BLaER1 (cell line): ENCODE data around the gene ATP8B4.

ENCODE experiments used
- H3K27ac ChIP-seq: shearing (Covaris generic); formaldehyde crosslinking; 2 replicates; pipeline ENCODE4 v1.8.1; 2022
- H3K27me3 ChIP-seq: shearing (Covaris generic); formaldehyde crosslinking; 2 replicates; pipeline ENCODE4 v1.8.1; 2022
- H3K36me3 ChIP-seq: shearing (Covaris generic); formaldehyde crosslinking; 2 replicates; pipeline ENCODE4 v1.8.1; 2022
- H3K4me1 ChIP-seq: shearing (Covaris generic); formaldehyde crosslinking; 2 replicates; pipeline ENCODE4 v1.8.1; 2022
- H3K4me2 ChIP-seq: shearing (Covaris generic); formaldehyde crosslinking; 2 replicates; pipeline ENCODE4 v1.8.1; 2022
- H3K4me3 ChIP-seq: shearing (Covaris generic); formaldehyde crosslinking; 2 replicates; pipeline ENCODE4 v1.8.1; 2022
- H3K9ac ChIP-seq: shearing (Covaris generic); formaldehyde crosslinking; 2 replicates; pipeline ENCODE4 v1.8.1; 2022
- H3K9me3 ChIP-seq: shearing (Covaris generic); formaldehyde crosslinking; 2 replicates; pipeline ENCODE4 v1.8.1; 2022
- H4K20me1 ChIP-seq: shearing (Covaris generic); formaldehyde crosslinking; 2 replicates; pipeline ENCODE4 v1.8.1; 2022
- Cebpa-rat ChIP-seq: shearing (Covaris generic); IDR thresholded peaks from 2 replicates; pipeline ENCODE4 v1.8.1; 2022

ATP8B4 gene

GRCh38 chr15:49870472-49870871, 248.6 kb downstream of the ATP8B4 start:
- Histone ChIP-seq H3K4me1 (no peaks in the 10 kb centered on the region), H3K9me3 (no peaks in the 10 kb centered on the region), H4K20me1 (no peaks in the 10 kb centered on the region), H3K27ac (no peak overlapping the region), H3K27me3 (no peaks in the 10 kb centered on the region), H3K9ac (no peak overlapping the region), H3K36me3 (no peaks in the 10 kb centered on the region), H3K4me2 (no peak overlapping the region), H3K4me3 (no peak overlapping the region)
- no peak for TF ChIP-seq Cebpa-rat

GRCh38 chr15:49868348-49868747, 250.7 kb downstream of the ATP8B4 start:
- Histone ChIP-seq H3K9me3 (no peaks in the 10 kb centered on the region), H3K4me1 (no peaks in the 10 kb centered on the region), H3K9ac (no peak overlapping the region), H3K27me3 (no peaks in the 10 kb centered on the region), H3K27ac (no peak overlapping the region), H3K4me3 (no peak overlapping the region), H3K4me2 (no peak overlapping the region), H3K36me3 (no peaks in the 10 kb centered on the region), H4K20me1 (no peaks in the 10 kb centered on the region)
- no peak for TF ChIP-seq Cebpa-rat

GRCh38 chr15:49865925-49866757, 252.9 kb downstream of the ATP8B4 start:
- no peak overlapping the region for H3K27ac ChIP-seq
- no peak overlapping the region for H3K4me2 ChIP-seq

GRCh38 chr15:49864251-49864650, 254.8 kb downstream of the ATP8B4 start:
- Histone ChIP-seq H3K4me3 (no peak overlapping the region), H3K27me3 (no peaks in the 10 kb centered on the region), H3K9me3 (no peaks in the 10 kb centered on the region), H3K4me2 (no peak overlapping the region), H3K36me3 (no peaks in the 10 kb centered on the region), H3K9ac (no peak overlapping the region), H4K20me1 (no peaks in the 10 kb centered on the region), H3K27ac (no peak overlapping the region), H3K4me1 (no peaks in the 10 kb centered on the region)
- TF ChIP-seq Cebpa-rat, result no peak

More at GRCh38 chr15:49865925-49866757, 252.9 kb downstream of the ATP8B4 start:
- Histone ChIP-seq H3K27me3 (no peaks in the 10 kb centered on the region), H4K20me1 (no peaks in the 10 kb centered on the region), H3K9me3 (no peaks in the 10 kb centered on the region), H3K4me3 (no peak overlapping the region), H3K36me3 (no peaks in the 10 kb centered on the region), H3K4me1 (no peaks in the 10 kb centered on the region), H3K9ac (no peak overlapping the region)
- TF ChIP-seq Cebpa-rat, result no peak

GRCh38 chr15:49863431-49864224, 255.4 kb downstream of the ATP8B4 start:
- no peak for TF ChIP-seq Cebpa-rat
- H3K4me1 ChIP-seq, result no peaks in the 10 kb centered on the region
- H3K4me2 ChIP-seq, result no peak overlapping the region
- H3K4me3 ChIP-seq, result no peak overlapping the region
- H3K27me3 ChIP-seq, result no peaks in the 10 kb centered on the region
- H4K20me1 ChIP-seq, result no peaks in the 10 kb centered on the region
- H3K9ac ChIP-seq, result no peak overlapping the region
- H3K27ac ChIP-seq, result no peak overlapping the region
- H3K36me3 ChIP-seq, result no peaks in the 10 kb centered on the region
- no peaks in the 10 kb centered on the region for H3K9me3 ChIP-seq

GRCh38 chr15:49860101-49860500, 258.9 kb downstream of the ATP8B4 start:
- no peaks in the 10 kb centered on the region for H3K4me1 ChIP-seq
- H3K27ac ChIP-seq, result no peak overlapping the region
- H3K36me3 ChIP-seq, result no peaks in the 10 kb centered on the region
- no peak overlapping the region for H3K9ac ChIP-seq
- no peaks in the 10 kb centered on the region for H3K9me3 ChIP-seq
- H3K4me3 ChIP-seq, result no peak overlapping the region
- H3K4me2 ChIP-seq, result no peak overlapping the region
- no peaks in the 10 kb centered on the region for H4K20me1 ChIP-seq
- TF ChIP-seq Cebpa-rat, result no peak
- no peaks in the 10 kb centered on the region for H3K27me3 ChIP-seq

- no peaks in the 10 kb centered on the region for H3K27me3 ChIP-seq
- H3K4me1 ChIP-seq, result no peaks in the 10 kb centered on the region
- no peaks in the 10 kb centered on the region for H4K20me1 ChIP-seq
- H3K27ac ChIP-seq, result no peak overlapping the region
- TF ChIP-seq Cebpa-rat, result no peak
- H3K4me2 ChIP-seq, result no peak overlapping the region
- no peaks in the 10 kb centered on the region for H3K9me3 ChIP-seq
- H3K9ac ChIP-seq, result no peak overlapping the region
- no peak overlapping the region for H3K4me3 ChIP-seq
- no peaks in the 10 kb centered on the region for H3K36me3 ChIP-seq
These were observed 261.2 kb downstream of the ATP8B4 start for GRCh38 chr15:49857496-49858475.

GRCh38 chr15:49855917-49856637, 263.0 kb downstream of the ATP8B4 start:
- H3K9me3 ChIP-seq, result no peaks in the 10 kb centered on the region
- no peak for TF ChIP-seq Cebpa-rat
- H3K4me3 ChIP-seq, result no peak overlapping the region
- no peak overlapping the region for H3K4me2 ChIP-seq
- no peak overlapping the region for H3K9ac ChIP-seq
- H4K20me1 ChIP-seq, result no peaks in the 10 kb centered on the region
- H3K27ac ChIP-seq, result no peak overlapping the region
- H3K27me3 ChIP-seq, result no peaks in the 10 kb centered on the region
- H3K36me3 ChIP-seq, result no peaks in the 10 kb centered on the region
- H3K4me1 ChIP-seq, result no peaks in the 10 kb centered on the region

GRCh38 chr15:49852756-49853155, 266.3 kb downstream of the ATP8B4 start:
- Histone ChIP-seq H4K20me1 (no peaks in the 10 kb centered on the region), H3K9ac (no peak overlapping the region), H3K36me3 (no peaks in the 10 kb centered on the region), H3K4me3 (no peak overlapping the region), H3K4me2 (no peak overlapping the region), H3K27ac (no peak overlapping the region), H3K9me3 (peaks cover 5% of the 10 kb centered on the region; the same call in 1 of the 2 replicates), H3K4me1 (peaks cover 8% of the 10 kb centered on the region), H3K27me3 (no peaks in the 10 kb centered on the region)
- TF ChIP-seq Cebpa-rat, result no peak
